Choroid plexus epithelial cell (primary cell): ENCODE data around the gene ZFP36L1.

ENCODE experiments used
- DNase-seq: peaks from one replicate; pipeline ENCODE4 v3.0.0-alpha.2; 2010; ENCODE audit warnings: low read depth
- H3K4me3 ChIP-seq: 2 replicates; pipeline ENCODE4 v1.5.1; 2011; ENCODE audit warnings: low read depth, mild to moderate bottlenecking, control low read depth, low read length, moderate library complexity
- CTCF ChIP-seq: conservative IDR thresholded peaks from 2 replicates; pipeline ENCODE4 v1.5.1; 2011; ENCODE audit warnings: low read depth, mild to moderate bottlenecking, control low read depth, inconsistent platforms, low read length, moderate library complexity

Gene ZFP36L1

GRCh38 chr14:68796418-68797101, 3.7 kb upstream of the ZFP36L1 start:
- peak overlapping the region; percentile 98 for H3K4me3 ChIP-seq
- TF ChIP-seq CTCF, result no peak
- DNase-seq, result no peak

- H3K4me3 ChIP-seq, result peak overlapping the region; percentile 98
- peak; percentile 86 for DNase-seq
- TF ChIP-seq CTCF, result peak; percentile 65
Measured at GRCh38 chr14:68795597-68796417, 2.9 kb upstream of the ZFP36L1 start.

GRCh38 chr14:68794851-68795596, 2.2 kb upstream of the ZFP36L1 start:
- TF ChIP-seq CTCF, result no peak
- H3K4me3 ChIP-seq, result peak overlapping the region; percentile 98
- peak; percentile 94 for DNase-seq

GRCh38 chr14:68794130-68794850, 1.4 kb upstream of the ZFP36L1 start:
- peak; percentile 96 for DNase-seq
- no peak for TF ChIP-seq CTCF
- peak overlapping the region; percentile 98 for H3K4me3 ChIP-seq

GRCh38 chr14:68793734-68794129, 865 bp upstream of the ZFP36L1 start:
- no peak for DNase-seq
- no peak for TF ChIP-seq CTCF
- peak overlapping the region; percentile 98 for H3K4me3 ChIP-seq

GRCh38 chr14:68792678-68792978, 239 bp downstream of the ZFP36L1 start:
- no peak for DNase-seq
- TF ChIP-seq CTCF, result no peak
- H3K4me3 ChIP-seq, result peak overlapping the region; percentile 98
